SHP77 (cell line): ENCODE measurements around the gene CBX1.
"Not testable (repeated sequence)": the region's sequence is repeated elsewhere in the genome, so short reads cannot be mapped to it uniquely, and the experiment has no call there.

ENCODE experiments used
- DNase-seq, 2 experiments: peaks; one replicate each; lab custom pipeline; 2025; lab: John Stamatoyannopoulos, UW

CBX1 gene

DNA sequence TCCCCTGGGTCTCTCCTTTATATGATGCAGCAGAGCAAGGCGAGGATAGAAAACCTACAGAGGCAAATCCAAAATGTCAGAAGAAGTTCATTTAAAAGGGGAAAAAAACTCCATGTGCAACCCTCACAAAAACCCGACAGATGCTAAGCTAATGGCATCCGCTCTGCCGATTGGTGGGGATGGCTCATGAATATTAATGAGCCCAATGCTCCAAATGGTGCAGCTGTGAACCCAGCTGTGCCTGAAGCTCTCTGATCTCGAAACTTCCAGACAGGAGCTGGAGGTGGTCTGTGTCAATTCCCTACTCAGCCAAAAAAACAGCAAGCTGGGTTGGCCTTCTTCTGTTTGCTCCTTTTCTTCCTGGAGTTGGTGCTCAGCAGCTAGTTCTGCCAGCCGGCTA lies 21.8 kb upstream of the CBX1 start:
- no peak for DNase-seq

DNA sequence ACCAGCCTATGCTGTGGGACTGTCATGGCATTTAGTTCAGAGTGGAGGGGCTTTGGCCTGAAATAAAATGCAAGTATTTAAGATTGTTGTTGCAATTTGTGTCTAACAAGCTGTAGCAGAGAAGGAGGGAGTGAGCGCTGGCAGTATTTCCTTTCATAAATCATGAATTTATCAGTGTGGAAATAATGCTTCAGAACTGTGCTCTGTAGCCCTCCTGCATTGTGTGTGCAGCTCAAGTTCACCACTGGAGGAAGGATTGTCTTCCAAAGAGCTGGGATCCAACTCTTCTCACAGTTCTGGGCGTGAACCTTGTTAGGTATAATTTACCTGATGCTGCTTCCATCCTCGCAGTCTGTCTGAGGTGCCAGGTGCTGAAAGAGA lies 21.4 kb upstream of the CBX1 start:
- no peak for DNase-seq

DNA sequence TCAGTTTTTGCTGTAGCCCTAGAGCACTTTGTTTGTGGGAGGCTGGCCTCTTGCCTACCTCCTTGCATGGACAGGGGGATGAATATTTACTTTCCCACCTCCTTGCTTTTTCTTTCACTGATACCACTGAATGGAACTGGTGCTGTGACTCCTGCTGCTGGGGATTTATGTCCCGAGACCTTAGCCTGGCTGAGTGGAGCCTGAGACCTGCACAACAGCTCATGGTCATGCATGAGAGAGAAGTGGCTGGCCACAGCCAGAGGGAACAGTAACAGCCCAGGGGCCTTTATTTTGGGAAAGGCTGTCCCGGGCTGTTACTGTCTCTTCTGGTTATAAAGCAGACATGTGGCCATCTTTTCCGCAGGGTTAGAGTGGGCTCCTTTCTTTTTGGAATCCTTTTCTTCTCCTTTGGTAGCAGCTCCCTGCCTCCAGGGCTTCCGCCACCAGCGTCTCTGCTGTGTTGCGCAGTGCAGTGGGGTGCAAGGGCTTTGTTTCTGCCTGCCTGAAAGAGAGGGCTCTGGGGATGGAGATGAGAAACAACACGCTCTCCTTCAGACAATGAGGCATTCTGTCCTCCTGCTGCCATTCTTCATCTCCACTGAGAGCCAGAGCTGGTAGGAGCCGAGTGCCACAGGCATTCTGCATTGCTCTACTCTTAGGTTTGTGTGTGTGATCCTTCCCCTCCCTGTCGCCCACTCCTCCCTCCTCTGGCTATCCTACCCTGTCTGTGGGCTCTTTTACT lies 20.8 kb upstream of the CBX1 start:
- DNase-seq, result no peak

DNA sequence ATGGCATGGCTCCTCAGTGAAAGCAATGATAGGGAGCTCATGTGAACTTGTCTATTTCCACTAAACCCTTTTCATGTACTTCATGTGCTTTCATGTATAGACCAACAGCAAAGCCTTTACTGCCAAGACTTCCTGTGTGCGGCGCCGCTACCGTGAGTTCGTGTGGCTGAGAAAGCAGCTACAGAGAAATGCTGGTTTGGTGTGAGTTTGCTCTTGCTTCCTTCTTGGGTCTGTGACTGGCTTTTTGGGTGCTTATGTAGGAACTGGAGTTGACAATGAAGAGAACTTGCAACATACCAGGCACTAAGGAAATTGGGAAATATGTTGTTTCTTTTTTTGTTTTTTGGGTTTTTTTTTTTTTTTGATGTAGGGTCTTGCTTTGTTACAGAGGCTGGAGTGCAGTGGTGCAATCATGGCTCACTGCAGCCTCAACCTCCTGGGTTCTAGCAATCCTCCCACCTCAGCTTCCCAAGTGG lies 12.0 kb upstream of the CBX1 start:
- no peak for DNase-seq

DNA sequence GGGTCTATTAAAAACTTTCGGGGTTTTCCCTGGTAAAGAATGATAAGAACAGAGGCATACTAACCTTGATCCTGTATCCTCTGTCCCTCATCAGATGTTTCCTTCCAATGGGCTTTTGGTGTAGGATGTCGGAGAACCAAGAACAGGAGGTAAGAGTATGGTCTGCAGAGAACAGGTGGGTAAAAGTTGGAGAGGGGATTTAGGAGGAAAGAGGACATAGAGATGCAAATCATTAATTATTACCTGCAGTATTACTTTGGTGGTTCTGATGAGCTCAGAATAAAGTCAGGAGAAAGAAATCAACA lies 10.6 kb upstream of the CBX1 start:
- DNase-seq, result no peak

DNA sequence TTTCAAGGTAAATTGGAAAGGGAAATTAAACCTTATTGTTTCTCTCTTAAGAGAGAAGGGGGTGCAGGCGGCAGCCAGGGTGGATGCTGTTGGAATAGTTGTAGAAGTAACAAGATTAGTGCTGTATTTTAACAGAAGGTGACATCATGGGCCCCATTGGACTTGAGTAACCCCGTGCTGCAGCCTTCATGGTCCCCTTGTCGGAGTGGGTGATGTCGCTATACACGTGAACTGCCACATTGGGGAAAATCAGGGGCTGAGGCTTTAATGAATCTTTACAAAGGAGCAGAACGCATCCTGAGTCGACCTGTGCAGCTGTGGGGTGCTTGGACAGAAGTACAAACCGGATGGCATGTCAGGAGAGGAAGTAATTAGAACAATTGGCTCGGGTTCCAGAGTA lies 9.5 kb upstream of the CBX1 start:
- DNase-seq, result no peak

DNA sequence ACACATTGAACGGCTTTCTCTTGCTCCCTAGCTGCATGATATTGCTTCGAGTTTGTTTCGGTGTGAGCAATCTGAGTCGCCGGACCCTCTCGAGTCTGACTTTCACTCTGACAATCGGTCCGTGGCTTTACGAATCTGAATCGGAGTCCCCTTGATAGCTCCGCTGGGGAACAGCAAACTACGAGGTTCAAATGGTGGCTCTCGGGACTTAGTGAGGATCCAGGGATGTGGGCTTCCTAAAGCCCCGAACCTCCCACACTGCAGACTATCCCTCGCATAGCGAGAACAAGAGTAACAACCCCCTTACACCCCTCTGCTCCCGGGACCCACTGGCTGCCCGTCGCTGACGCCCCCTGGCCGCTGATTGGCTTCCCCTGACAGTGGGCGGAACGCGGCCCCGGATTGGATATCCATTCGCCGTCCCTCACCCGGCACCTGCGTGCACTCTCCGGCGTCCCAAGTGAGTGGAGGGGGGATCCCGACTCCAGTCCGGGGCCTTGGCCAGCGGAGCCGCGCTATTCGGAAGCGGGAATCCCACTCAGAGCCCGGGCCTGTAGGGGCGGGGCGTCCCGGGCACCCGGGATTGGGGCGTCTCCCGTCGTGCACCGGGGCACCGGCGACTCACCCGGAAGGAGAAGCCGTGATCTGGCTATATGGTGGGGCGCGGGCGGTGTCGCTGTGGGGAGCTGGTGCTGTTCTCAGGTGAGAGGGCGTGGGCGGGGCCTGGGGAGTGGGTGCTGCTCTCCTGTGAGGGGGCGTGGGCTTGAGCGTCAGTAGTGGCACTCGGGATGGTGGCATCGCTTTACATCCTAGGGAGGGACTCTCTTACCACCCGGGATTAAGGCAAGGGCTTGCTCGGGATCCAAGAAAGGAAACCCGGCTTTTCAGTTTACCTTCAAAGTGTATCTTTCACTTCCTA lies 6.1 kb upstream of the CBX1 start, which contains the start of gene SNX11:
Gene SNX11, plus strand, starts transcription at position 630 of the 919 bp plus-strand sequence. CDS start 4,278 bp downstream, outside the sequence.
- DNase-seq, result peak; percentile 96 to 99

DNA sequence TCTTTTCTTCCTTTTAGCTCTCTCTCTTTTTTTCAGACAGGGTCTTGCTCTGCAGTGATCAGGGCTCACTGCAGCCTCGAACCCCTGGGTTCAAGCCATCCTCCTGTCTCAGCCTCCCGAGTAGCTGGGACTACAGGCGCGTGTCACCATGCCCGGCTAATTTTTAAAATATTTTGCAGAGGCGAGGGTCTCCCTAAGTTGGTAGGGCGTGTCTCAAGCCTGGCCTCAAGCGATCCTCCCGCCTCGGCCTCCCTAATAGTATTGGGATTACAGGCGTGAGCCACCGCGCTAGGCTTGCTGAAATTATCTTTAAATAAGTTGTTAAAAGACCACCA lies 5.5 kb upstream of the CBX1 start:
- no peak for DNase-seq

DNA sequence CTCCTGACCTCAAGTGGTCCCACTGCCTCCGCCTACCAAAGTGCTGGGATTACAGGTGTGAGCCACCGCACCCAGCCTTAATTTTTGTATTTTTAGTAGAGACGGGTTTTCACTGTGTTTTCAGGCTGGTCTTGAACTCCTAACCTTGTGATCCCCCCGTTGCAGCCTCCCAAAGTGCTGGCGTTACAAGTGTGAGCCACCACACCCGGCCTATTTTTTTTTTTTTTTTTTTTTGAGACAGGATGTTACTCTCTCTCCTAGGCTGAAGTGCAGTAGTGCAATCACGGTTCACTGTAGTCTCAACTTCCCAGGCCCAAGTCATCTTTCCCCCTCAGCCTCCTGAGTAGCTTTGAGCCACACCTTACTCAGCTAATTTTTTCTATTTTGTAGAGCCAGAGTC lies 3.2 kb upstream of the CBX1 start:
- DNase-seq, result no peak

DNA sequence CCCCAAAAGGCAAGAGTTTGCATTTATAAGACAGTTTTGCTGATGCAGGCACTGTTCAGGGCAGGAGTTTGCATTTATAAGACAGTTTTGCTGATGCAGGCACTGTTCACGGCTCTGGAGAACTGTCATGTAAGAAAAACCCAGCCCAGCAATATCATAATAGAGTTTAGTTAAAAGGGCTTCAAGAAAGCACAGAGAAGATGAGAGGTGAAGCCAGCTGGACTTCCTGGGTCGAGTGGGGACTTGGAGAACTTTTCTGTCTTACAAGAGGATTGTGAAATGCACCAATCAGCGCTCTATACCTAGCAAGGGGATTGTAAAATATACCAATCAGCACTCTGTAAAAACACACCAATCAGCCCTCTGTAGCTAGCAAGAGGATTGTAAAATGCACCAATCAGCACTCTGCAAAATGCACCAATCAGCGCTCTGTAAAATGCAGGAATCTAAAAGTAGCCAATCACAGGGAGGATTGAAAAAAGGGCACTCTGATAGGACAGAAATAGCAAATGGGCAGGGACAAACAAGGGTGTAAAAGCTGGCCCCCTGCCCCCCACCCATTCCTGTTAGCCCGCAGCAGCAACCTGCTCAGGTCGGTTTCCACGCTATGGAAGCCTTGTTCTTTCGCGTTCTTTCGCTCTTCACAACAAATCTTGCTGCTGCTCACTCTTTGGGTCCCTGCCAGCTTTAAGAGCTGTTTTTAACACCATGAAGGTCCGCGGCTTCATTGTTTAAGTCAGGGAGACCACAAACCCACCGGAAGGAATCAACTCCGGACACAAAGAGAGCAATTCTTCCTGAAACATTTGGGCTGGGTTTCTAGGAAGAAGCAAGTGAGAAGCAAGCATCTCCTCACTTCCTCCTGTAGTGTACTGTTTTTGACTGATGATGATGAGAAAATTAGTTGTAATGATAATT lies 1.8 kb upstream of the CBX1 start:
- DNase-seq, result no peak

DNA sequence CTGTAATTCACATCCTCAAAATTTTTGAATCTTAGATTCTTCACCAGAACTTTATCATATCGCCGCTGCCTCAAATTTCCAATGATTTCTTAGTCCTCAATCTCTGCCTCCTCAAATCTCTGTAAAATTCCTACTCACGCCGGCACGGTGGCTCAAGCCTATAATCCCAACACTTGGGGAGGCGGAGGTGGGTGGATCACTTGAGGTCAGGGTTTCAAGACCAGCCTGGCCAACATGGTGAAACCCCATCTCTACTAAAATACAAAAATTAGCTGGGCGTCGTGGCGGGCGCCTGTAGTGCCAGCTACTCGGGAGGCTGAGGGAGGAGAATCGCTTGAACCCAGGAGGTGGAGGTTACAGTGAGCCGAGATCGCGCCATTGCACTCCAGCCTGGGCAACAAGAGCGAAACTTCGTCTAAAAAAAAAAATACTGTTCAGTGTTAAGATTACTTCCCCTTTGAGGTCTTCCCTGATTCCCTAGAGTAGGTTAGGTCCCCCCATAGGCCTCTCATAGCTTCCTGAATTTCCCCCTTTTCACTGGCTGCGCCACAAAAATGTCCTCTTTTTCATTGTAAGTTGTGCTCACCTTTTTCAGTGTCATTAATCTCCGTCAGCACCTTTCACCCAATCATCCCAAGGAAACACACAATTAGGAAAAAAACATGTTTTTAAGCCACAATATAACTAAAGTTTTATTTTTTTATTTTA lies 919 bp upstream of the CBX1 start:
- no peak for DNase-seq

DNA sequence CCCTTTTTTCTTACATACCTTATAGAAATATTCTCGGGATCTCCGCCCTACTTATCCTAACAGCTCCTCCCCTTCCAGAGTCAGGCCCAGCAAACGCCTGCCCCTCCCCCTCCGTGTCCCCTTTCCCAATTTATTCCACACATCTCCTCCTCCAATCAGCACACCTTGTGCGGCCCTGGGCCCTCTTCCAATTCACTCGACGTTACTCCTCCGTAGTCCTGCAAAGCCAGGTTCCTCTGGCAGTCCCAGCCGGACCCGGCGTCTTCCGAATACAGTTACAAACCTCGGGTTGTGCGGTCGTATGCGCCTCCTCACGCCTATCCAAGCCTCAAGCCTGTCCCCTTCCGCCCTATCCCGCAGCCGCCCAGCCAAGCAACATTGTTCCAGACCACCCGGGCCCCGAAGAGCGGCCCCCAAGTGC lies 677 bp downstream of the CBX1 start:
- DNase-seq, result peak; percentile 58 to 69

DNA sequence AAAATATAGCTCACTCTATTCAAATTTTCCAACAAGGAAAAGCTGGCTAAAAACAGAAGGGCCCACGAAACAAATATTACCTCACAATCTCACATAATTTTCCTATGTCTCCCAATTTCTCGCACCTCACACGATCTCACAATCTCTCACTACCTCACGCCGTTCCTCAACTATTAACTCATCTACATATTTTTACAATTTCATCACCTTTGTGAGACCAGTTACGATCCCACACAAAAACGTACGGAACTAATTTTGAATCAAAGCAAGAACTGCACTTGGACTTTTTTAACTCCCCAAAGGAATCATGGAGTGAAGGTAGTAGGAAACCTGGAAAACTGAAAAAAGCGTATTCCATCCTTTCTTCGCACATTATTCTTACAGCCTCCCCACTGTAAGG lies 1.1 kb downstream of the CBX1 start:
- DNase-seq, result no peak

DNA sequence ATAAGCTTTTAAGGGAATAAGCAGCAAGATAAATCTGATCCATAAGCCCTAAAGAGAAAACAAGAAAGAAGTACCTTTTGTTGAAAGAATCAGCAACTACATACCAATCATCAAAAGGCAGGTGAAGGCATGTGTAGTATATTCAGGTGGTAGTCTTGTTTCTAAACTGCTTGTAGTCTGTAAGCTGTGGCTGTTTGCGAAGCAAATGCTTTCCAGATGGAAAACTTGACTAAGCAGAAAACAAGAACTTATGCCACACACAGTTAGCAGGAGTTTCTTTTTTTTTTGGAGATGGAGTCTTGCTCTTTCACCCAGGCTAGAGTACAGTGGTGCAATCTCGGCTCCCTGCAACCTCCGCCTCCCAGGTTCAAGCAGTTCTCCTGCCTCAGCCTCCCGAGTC lies 5.7 kb downstream of the CBX1 start:
- no peak for DNase-seq

DNA sequence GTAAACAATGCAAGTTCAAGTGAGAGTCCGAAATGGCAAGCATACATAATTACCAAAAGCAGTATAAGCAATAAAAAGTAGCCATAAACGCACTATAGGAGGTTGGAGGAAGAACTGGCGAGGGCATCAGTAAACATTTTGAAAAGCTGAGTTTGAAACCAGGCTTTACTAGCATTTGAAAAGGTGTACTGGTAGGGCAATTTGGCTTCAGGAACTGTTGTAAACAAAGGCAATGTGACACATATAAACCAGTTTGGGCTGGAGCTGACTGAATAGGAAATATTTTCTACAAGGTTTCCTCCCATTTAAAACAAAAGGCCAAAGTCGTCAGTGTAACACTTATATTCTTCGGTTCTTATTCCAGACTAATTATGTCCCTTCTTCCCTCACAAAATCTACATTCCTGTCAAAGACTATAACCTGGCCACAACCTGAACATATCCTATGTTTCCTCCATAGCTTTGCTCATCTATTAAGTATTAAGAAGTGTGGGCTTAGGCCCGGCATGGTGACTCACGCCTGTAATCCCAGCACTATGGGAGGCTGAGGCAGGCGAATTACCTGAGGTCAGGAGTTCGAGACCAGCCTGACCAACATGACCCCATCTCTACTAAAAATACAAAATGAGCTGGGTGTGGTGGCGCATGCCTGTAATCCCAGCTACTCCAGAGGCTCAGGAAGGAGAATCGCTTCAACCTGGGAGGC lies 7.8 kb downstream of the CBX1 start:
- DNase-seq, result no peak

DNA sequence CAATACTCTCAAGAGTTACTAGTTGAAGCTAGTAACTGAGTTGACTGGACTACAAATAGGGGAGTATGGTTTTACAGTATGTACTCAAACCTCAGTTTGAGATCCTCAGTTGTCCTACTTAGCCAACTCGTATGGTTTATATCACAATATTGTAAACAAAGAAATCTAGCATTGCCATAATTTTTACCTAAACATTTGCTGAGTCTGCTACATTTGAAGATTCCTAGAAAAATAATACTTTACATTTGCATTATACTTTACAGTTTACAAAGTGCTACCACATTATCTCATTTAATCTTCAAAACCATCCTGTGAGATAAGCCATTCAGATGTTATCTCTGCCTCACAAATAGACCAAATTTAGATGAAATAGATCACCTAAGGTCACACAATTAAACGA lies 16.3 kb downstream of the CBX1 start:
- DNase-seq, result no peak

DNA sequence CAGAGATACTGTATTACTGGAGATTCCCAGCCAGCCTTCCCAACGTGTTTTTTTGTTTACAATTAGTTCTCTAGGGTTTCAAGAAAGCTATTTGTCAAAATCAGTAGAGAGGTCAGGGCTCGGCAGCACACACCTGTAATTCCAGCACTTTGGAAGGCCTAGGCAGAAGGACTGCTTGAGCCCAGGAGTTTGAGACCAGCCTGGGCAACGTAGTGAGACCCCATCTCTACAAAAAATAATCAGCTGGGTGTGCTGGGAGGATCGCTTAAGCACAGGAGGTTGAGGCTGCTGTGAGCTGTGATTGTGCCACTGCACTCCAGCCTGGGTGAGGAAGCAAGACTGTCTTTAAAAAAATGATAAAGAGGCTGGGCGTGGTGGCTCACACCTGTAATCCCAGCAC lies 19.4 kb downstream of the CBX1 start:
- no peak for DNase-seq

DNA sequence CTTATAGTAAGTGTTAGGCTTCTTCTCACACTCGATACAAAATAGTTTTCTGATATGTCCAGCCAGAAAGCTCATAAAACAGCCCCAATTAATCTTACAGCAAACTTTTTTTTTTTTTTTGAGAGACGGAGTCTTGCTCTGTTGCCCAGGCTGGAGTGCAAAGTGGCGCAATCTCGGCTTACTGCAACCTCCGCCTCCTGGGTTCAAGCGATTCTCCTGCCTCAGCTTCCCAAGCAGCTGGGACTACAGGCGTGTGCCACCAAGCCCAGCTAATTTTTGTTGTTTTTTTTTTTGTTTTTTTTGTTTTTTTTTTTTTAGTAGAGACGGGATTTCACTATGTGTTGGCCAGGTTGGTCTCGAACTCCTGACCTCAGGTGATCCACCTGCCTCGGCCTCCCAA lies 24.1 kb downstream of the CBX1 start:
- DNase-seq, result not testable (repeated sequence)

DNA sequence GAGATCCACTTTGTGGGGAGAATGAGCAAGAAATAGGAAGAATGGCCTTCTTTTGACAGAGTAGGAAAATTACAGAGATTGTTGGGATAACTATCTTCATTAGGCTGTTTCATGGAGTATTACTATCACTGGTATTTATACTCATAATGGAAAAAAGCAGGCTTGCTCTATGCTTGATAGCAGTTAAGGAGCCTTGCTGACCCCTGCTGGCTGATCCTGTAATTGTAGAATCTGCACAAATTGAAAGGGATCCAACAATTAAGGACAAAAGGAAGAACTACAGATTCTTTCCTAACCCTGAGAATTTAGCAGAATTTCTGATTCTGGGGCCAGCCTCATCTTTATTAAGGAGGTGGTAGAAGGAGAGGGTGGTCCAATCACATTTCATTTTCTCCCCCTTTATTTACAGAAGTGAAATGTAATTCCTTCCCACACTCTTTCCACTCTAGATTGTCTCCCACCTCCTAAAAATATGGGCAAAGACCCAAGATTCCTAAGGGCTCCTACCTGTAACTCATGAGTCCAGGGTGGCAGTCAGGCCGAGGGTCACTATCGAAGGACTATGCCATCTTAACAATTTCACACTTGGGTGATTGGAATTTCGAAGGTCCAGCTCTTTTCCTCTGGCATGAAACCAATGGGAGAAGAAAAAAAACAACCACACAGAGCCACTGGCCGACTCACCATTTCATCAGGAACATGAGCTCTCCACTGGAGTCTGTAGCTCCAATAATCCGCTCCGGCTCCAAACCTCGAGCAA lies 26.8 kb downstream of the CBX1 start:
- peak; percentile 45 to 49 for DNase-seq

DNA sequence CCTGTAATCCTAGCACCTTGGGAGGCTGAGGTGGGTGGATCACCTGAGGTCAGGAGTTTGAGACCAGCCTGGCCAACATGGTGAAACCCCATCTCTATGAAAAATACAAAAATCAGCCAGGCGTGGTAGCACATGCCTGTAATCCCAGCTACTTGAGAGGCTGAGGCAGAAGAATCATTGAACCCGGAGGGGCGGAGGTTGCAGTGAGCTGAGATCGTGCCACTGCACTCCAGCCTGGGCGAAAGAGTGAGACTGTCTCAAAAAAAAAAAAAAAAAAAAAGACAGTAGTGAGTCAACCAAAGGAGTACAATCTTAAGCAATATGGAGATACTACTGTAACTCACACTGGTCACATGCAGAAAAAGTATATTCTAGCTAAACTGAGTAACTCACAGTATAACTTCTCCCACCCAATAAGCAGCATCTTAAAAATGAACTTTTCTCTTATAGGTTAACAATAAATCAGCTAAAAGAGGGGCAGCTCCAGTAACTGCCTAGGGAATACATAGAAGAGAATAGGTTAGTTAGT lies 27.6 kb downstream of the CBX1 start:
- DNase-seq, result not testable (repeated sequence)
